Gastroesophageal sphincter (tissue), 4 donors: ENCODE results near the gene YIPF2. TPM values are rescaled to one million over a fixed set of nuclear protein-coding genes. Genes with fewer than 3 reads are reported as not detected.

ENCODE experiments used
- ATAC-seq: fragments of 150-250 bp; one replicate; pipeline ENCODE4 v1.9.1; 2016; ENCODE audit warnings: mild to moderate bottlenecking, moderate library complexity
- H3K27ac ChIP-seq, 4 donors: fragments of 200-600 bp; sonication (generic) in 3 of 4; 1 replicate in 3 of 4; 2 replicates in 1 of 4; pipeline ENCODE4 v1.5.1; 2016 to 2019
- H3K27me3 ChIP-seq: fragments of 200-600 bp; sonication (generic); one replicate; pipeline ENCODE4 v1.5.1; 2019
- H3K36me3 ChIP-seq, 2 donors: fragments of 200-600 bp; sonication (generic); one replicate each; pipeline ENCODE4 v1.5.1; 2019; ENCODE audit warnings: control low read depth in 1 of 2
- H3K4me1 ChIP-seq, 3 donors: fragments of 200-600 bp; sonication (generic); 1 replicate in 2 of 3; 2 replicates in 1 of 3; pipeline ENCODE4 v1.5.1; 2016 to 2019; ENCODE audit warnings: control low read depth in 2 of 3
- H3K4me3 ChIP-seq, 2 donors: fragments of 200-600 bp; sonication (generic); one replicate each; pipeline ENCODE4 v1.5.1; 2019; ENCODE audit warnings: mild to moderate bottlenecking in 1 of 2, moderate library complexity in 1 of 2
- H3K9me3 ChIP-seq, 3 donors: fragments of 200-600 bp; sonication (generic); one replicate each; pipeline ENCODE4 v1.5.1; 2017 to 2019; ENCODE audit warnings: control low read depth in 2 of 3
- EP300 ChIP-seq: sonication (generic); formaldehyde crosslinking; IDR thresholded peaks from one replicate; pipeline ENCODE4 v1.6.1; 2017; ENCODE audit warnings: antibody characterized with exemption, mild to moderate bottlenecking
- POLR2A ChIP-seq, 2 donors: fragments of 450-650 bp; IDR thresholded peaks; one replicate each; pipeline ENCODE4 v1.6.1; 2017; ENCODE audit warnings: antibody characterized with exemption in 2 of 2, mild to moderate bottlenecking in 2 of 2, moderate library complexity in 1 of 2
- POLR2AphosphoS5 ChIP-seq: sonication (generic); formaldehyde crosslinking; IDR thresholded peaks from one replicate; pipeline ENCODE4 v1.6.1; 2017; ENCODE audit warnings: antibody characterized with exemption
- WGBS, 2 donors: methylation state at CpG; one replicate each; pipeline ENCODE4 v1.1.5; 2018; ENCODE audit warnings: low coverage in 1 of 2; 5-methylcytosine and 5-hydroxymethylcytosine counted together
- total RNA-seq, 4 donors: library from RNA; depleted of rRNA; stranded (reverse); fragments of >200 nt; gene quantifications; one replicate each; pipeline ENCODE4 v1.1.0, GENCODE V29; 2016
- TF ChIP-seq, protein P1 (sequence below), 4 experiments: fragments of 200-600 bp in 2 of 4; fragments of 450-650 bp in 2 of 4; sonication (generic) in 1 of 4; IDR thresholded peaks; one replicate each; pipeline ENCODE4 v1.5.1; 2017 to 2019; ENCODE audit warnings: antibody characterized with exemption in 4 of 4, mild to moderate bottlenecking in 2 of 4, moderate library complexity in 2 of 4

Gene YIPF2
- total RNA-seq, 4 donors from 2014 or later, result 25.5 to 47.8 (median 28.1) TPM

DNA sequence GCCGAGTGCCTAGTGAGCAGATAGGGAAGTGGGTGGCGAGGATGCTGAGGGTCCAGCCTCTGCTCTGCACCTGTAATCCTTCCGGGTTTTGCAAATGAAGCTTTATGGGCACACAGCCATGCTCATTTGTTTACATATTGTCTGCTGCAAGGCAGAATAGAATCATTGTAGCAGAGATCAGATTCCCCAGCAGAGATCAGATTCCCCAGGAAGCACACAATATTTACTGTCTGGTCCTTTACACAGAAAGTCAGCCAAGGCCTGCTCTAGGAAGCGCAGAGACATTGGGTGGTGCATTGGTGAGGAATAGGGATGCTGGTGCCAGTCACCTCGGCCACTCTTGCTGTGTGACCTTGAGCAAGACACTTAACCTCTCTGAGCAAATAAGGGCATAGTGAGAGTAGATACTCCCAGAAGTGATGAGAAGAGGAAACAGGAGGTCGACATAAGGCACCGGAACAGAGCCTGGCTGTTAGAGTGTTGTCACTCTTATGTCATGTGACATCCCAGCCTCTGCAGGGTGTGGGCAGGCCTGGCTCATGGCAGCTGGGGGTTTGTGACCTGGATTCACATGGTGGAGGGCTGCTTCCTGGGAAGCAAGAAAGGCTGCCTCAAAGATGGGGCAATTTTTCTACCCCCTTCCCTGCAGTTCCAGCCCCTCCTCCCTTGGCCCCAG, 31.4 kb downstream of the YIPF2 start:
- WGBS, 2 donors, result 43 to 59% methylated on average over 3 to 4 of the region's 7 CpGs
- Histone ChIP-seq H3K27me3 (no peaks in the 10 kb centered on the region), H3K4me1 (peaks cover 0 to 83% (median 16%) of the 10 kb centered on the region in 3 donors), H3K9me3 (no peaks in the 10 kb centered on the region), H3K4me3 (no peak overlapping the region), H3K27ac (no peak overlapping the region), H3K36me3 (no peaks in the 10 kb centered on the region)
- ATAC-seq, result no peak
- TF ChIP-seq, protein P1, sequence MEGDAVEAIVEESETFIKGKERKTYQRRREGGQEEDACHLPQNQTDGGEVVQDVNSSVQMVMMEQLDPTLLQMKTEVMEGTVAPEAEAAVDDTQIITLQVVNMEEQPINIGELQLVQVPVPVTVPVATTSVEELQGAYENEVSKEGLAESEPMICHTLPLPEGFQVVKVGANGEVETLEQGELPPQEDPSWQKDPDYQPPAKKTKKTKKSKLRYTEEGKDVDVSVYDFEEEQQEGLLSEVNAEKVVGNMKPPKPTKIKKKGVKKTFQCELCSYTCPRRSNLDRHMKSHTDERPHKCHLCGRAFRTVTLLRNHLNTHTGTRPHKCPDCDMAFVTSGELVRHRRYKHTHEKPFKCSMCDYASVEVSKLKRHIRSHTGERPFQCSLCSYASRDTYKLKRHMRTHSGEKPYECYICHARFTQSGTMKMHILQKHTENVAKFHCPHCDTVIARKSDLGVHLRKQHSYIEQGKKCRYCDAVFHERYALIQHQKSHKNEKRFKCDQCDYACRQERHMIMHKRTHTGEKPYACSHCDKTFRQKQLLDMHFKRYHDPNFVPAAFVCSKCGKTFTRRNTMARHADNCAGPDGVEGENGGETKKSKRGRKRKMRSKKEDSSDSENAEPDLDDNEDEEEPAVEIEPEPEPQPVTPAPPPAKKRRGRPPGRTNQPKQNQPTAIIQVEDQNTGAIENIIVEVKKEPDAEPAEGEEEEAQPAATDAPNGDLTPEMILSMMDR (IDR thresholded peaks at IDR 0.05), result no peak
- TF ChIP-seq EP300, result no peak
- no peak for TF ChIP-seq POLR2A (IDR thresholded peaks at IDR 0.05)
- no peak for TF ChIP-seq POLR2AphosphoS5

DNA sequence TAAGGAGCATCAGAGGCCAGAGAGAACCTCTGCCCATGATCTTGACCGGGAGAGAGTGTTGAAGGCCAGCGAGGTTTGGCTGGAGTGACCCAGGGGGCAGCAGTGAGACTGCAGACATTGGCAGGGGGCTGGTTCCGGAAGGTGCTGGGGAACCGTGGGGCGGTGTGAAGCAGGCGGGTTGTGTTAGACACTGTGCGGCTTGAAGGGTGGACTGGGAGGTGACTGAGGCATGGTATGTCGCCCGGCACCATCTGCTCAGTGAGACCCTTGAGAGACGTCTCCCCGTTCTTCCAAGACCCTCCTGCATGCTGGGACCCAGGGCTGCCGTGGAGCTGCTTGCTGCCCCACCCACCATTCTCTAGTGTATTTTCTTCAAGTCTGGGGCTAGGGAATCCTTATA, 32.5 kb downstream of the YIPF2 start:
- no peaks in the 10 kb centered on the region for H3K27me3 ChIP-seq
- WGBS, 2 donors, result 82 to 91% methylated on average over 4 to 10 of the region's 12 CpGs
- TF ChIP-seq, protein P1 (IDR thresholded peaks at IDR 0.05), result no peak
- TF ChIP-seq POLR2A (IDR thresholded peaks at IDR 0.05) (no peak), POLR2AphosphoS5 (no peak), EP300 (no peak)
- no peaks in the 10 kb centered on the region for H3K36me3 ChIP-seq
- no peak overlapping the region for H3K27ac ChIP-seq
- H3K4me1 ChIP-seq, result peaks cover 0 to 83% (median 20%) of the 10 kb centered on the region in 3 donors
- no peak overlapping the region for H3K4me3 ChIP-seq
- no peaks in the 10 kb centered on the region for H3K9me3 ChIP-seq
- no peak for ATAC-seq

DNA sequence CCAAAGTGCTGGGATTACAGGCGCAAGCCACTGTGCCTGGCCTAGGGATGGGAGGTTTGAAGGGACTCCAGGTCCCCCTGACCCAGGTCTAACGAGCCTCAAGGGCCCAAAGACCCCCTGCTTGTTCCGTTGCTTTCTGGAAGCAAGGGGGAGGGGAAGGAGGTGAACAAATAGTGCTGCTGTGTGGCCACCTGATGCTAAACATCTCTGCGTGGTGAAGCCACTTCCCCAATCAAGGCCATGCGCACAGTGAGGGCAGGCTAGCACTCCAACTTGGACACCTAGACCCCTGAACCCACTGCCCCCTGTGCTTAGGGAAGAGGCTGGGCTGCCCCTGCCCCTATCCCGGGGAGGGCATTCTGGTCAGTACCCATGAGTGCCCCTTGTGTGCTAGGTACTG, 33.1 kb downstream of the YIPF2 start:
- H3K4me1 ChIP-seq, result peaks cover 0 to 80% (median 20%) of the 10 kb centered on the region in 3 donors

DNA sequence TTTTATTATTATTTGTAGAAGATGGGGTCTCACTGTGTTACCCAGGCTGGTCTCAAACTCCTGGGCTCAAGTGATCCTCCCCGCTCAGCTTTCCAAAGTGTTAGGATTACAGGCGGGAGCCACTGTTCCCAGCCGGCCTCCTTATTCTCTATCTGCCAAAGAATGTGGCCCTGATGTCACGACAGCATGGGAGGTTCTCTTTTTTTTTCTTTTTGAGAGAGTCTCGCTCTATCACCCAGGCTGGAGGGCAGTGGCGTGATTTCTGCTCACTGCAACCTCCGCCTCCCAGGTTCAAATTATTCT, 33.6 kb downstream of the YIPF2 start:
- ATAC-seq, result no peak
- no peaks in the 10 kb centered on the region for H3K27me3 ChIP-seq
- H3K4me3 ChIP-seq, result no peak overlapping the region
- no peaks in the 10 kb centered on the region for H3K36me3 ChIP-seq
- 79% methylated on average over 5 of the region's 7 CpGs; no CpG with 5 or more reads in 1 of the 2 donors for WGBS, 2 donors
- TF ChIP-seq EP300 (no peak), POLR2A (IDR thresholded peaks at IDR 0.05) (no peak), POLR2AphosphoS5 (no peak)
- TF ChIP-seq, protein P1 (IDR thresholded peaks at IDR 0.05), result no peak
- H3K27ac ChIP-seq, result no peak overlapping the region
- peaks cover 0 to 75% (median 20%) of the 10 kb centered on the region in 3 donors for H3K4me1 ChIP-seq
- no peaks in the 10 kb centered on the region for H3K9me3 ChIP-seq

More for the DNA sequence above, 33.1 kb downstream of the YIPF2 start:
- no peak for TF ChIP-seq POLR2AphosphoS5
- TF ChIP-seq, protein P1 (IDR thresholded peaks at IDR 0.05), result no peak
- TF ChIP-seq EP300, result no peak
- TF ChIP-seq POLR2A (IDR thresholded peaks at IDR 0.05), result no peak
- no peak overlapping the region for H3K4me3 ChIP-seq
- H3K27me3 ChIP-seq, result no peaks in the 10 kb centered on the region
- 89 to 100% methylated on average over 1 to 3 of the region's 6 CpGs for WGBS, 2 donors
- ATAC-seq, result no peak
- H3K36me3 ChIP-seq, result no peaks in the 10 kb centered on the region
- H3K27ac ChIP-seq, result no peak overlapping the region
- no peaks in the 10 kb centered on the region for H3K9me3 ChIP-seq

DNA sequence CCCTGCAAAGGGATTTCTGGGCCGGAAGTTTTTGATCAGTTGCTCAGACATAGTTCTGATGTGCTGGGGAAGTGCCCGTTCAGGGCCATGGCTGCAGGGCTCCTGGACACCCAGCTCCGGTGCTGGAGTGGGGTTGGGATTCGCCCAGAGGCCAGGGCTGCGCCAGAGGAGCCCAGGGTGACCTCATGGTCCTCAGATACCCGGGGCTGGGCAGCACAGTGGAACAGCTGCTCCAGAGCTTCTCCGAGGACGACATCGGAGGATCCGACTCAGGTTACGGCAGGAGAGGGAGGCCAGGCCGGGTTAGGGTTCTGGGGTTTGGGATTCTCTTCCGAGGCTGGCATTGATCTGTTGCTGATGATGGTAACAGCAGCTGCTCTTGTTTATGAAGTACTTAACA, 36.2 kb downstream of the YIPF2 start:
- whole genome bisulfite sequencing, 2 donors, result 29 to 92% methylated on average over 1 to 6 of the region's 13 CpGs
- Histone ChIP-seq H3K4me3 (no peak overlapping the region), H3K9me3 (no peaks in the 10 kb centered on the region), H3K4me1 (peaks cover 0 to 65% (median 13%) of the 10 kb centered on the region in 3 donors), H3K27me3 (no peaks in the 10 kb centered on the region), H3K27ac (no peak overlapping the region), H3K36me3 (no peaks in the 10 kb centered on the region)
- TF ChIP-seq, protein P1 (IDR thresholded peaks at IDR 0.05), result no peak
- TF ChIP-seq POLR2AphosphoS5, result no peak
- TF ChIP-seq EP300, result no peak
- TF ChIP-seq POLR2A (IDR thresholded peaks at IDR 0.05), result no peak
- no peak for ATAC-seq
